Measurements from ENCODE around the gene ADAM12. TPM values are rescaled to one million over a fixed set of nuclear protein-coding genes. Genes with fewer than 3 reads are reported as not detected.

ADAM12 gene
- total RNA-seq, 1 experiment from 2014 or later, result not detected

DNA sequence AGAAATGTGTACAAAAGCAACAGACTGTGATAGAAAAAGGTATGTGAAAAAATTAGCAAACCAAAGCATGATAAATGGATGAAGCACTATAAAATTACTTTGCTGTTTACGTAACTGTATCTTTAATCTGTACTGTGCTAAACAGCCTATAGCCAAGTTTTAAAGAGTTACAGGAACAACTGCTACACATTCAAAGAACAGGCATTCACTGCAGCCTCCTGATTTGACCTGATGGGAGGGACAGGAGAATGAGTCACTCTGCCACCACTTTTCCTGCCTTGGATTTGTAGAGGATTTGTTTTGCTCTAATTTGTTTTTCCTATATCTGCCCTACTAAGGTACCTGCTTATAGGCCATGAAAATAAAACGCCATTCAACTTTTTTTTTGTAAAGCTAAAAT lies 375.8 kb downstream of the ADAM12 start:
- peaks cover 37% of the 10 kb centered on the region for H3K4me1 Mint-ChIP-seq (ENCODE audit: low read depth, unreplicated experiment)
- H3K36me3 Mint-ChIP-seq (ENCODE audit: insufficient read depth, unreplicated experiment), result no peaks in the 10 kb centered on the region
- CTCF ChIA-PET, result no interaction called here
- TF ChIP-seq, protein P1, sequence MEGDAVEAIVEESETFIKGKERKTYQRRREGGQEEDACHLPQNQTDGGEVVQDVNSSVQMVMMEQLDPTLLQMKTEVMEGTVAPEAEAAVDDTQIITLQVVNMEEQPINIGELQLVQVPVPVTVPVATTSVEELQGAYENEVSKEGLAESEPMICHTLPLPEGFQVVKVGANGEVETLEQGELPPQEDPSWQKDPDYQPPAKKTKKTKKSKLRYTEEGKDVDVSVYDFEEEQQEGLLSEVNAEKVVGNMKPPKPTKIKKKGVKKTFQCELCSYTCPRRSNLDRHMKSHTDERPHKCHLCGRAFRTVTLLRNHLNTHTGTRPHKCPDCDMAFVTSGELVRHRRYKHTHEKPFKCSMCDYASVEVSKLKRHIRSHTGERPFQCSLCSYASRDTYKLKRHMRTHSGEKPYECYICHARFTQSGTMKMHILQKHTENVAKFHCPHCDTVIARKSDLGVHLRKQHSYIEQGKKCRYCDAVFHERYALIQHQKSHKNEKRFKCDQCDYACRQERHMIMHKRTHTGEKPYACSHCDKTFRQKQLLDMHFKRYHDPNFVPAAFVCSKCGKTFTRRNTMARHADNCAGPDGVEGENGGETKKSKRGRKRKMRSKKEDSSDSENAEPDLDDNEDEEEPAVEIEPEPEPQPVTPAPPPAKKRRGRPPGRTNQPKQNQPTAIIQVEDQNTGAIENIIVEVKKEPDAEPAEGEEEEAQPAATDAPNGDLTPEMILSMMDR (IDR thresholded peaks at IDR 0.05; ENCODE audit: unreplicated experiment), result no peak
- no peaks in the 10 kb centered on the region for H3K9me3 Mint-ChIP-seq (ENCODE audit: low read depth, unreplicated experiment)
- H3K27ac Mint-ChIP-seq (ENCODE audit: unreplicated experiment), result no peak overlapping the region
- H3K4me3 Mint-ChIP-seq (ENCODE audit: low read depth, unreplicated experiment), result no peak overlapping the region
- intact Hi-C loops (cut with micrococcal nuclease; ENCODE audit: unreplicated experiment), result no loop called here
- no peak for DNase-seq
- BruUV-seq (replicated peaks), result no TSS peak
- H3K27me3 Mint-ChIP-seq (ENCODE audit: unreplicated experiment), result no peaks in the 10 kb centered on the region

DNA sequence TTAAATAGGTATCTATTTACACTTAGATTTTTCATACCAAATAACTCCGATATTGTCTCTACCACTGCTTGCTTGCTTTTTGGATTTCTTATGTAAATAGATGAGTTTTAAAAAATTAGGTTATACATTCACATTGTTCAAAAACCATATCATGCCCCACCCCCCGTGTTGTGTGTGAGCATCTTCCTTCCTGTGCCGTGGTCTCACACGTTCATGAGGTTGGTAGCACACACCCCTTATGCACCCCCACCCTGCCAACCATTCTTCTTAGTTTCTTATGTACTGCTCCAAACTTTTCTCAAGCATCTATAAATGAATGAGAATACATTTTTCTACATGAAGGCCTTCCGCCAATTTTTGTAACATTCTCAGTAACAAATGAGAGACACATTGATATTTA lies 376.3 kb downstream of the ADAM12 start:
- no TSS peak for BruUV-seq (replicated peaks)
- Mint-ChIP-seq H3K36me3 (ENCODE audit: insufficient read depth, unreplicated experiment) (no peaks in the 10 kb centered on the region), H3K9me3 (ENCODE audit: low read depth, unreplicated experiment) (no peaks in the 10 kb centered on the region), H3K27ac (ENCODE audit: unreplicated experiment) (no peak overlapping the region), H3K4me1 (ENCODE audit: low read depth, unreplicated experiment) (peaks cover 32% of the 10 kb centered on the region), H3K27me3 (ENCODE audit: unreplicated experiment) (no peaks in the 10 kb centered on the region), H3K4me3 (ENCODE audit: low read depth, unreplicated experiment) (no peak overlapping the region)
- no peak for DNase-seq
- CTCF ChIA-PET, result no interaction called here
- intact Hi-C loops (cut with micrococcal nuclease; ENCODE audit: unreplicated experiment), result no loop called here
- TF ChIP-seq, protein P1 (IDR thresholded peaks at IDR 0.05; ENCODE audit: unreplicated experiment), result no peak

DNA sequence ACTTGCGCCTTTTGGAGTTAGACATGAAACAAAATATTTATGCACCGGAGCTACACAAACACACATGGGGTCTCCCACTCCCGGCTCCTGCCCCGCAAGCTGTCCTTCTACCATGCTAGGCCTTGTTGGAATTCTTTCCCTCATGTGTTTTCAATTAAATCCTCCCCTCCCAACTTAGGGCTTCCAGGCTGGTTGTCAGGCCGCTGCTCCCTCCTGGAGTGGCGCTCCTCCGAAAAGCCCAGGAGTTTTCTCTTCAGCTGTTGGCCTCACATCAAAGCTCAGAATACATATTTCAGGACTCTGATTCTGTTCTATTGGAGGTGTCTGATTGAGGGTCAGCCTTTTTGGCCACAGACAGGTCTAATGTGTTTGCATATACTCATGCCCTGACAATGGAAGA lies 378.6 kb downstream of the ADAM12 start:
- no peak overlapping the region for H3K27ac Mint-ChIP-seq (ENCODE audit: unreplicated experiment)
- intact Hi-C loops (cut with micrococcal nuclease; ENCODE audit: unreplicated experiment), result no loop called here

DNA sequence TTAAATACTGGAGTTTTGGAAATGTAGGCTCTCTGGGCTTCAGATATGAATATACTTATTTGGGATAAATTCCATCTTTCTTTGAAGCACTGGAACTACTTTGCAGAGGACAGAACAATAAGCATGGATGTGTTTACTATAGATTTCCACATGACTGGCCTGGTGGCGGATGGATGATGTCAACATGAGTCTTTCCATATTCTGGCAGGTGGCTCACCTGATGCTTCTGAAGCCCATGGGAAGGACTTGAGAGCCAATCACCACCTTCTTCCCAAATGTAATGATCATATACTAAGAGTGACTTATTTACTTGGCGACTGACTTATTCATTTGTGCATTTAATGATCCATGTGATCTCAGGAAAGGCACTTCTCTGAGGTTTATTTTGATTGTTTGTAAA lies 381.4 kb downstream of the ADAM12 start:
- CTCF ChIA-PET, result no interaction called here
- no peaks in the 10 kb centered on the region for H3K9me3 Mint-ChIP-seq (ENCODE audit: low read depth, unreplicated experiment)
- BruUV-seq (replicated peaks), result no TSS peak
- DNase-seq, result no peak
- peaks cover under 1% of the 10 kb centered on the region for H3K4me1 Mint-ChIP-seq (ENCODE audit: low read depth, unreplicated experiment)
- H3K4me3 Mint-ChIP-seq (ENCODE audit: low read depth, unreplicated experiment), result no peak overlapping the region
- H3K36me3 Mint-ChIP-seq (ENCODE audit: insufficient read depth, unreplicated experiment), result no peaks in the 10 kb centered on the region
- no peaks in the 10 kb centered on the region for H3K27me3 Mint-ChIP-seq (ENCODE audit: unreplicated experiment)
- H3K27ac Mint-ChIP-seq (ENCODE audit: unreplicated experiment), result no peak overlapping the region
- intact Hi-C loops (cut with micrococcal nuclease; ENCODE audit: unreplicated experiment), result no loop called here
- TF ChIP-seq, protein P1 (IDR thresholded peaks at IDR 0.05; ENCODE audit: unreplicated experiment), result no peak

More for the DNA sequence above, 378.6 kb downstream of the ADAM12 start:
- H3K36me3 Mint-ChIP-seq (ENCODE audit: insufficient read depth, unreplicated experiment), result no peaks in the 10 kb centered on the region
- no TSS peak for BruUV-seq (replicated peaks)
- TF ChIP-seq, protein P1 (IDR thresholded peaks at IDR 0.05; ENCODE audit: unreplicated experiment), result no peak
- no peak for DNase-seq
- H3K9me3 Mint-ChIP-seq (ENCODE audit: low read depth, unreplicated experiment), result no peaks in the 10 kb centered on the region
- H3K4me3 Mint-ChIP-seq (ENCODE audit: low read depth, unreplicated experiment), result no peak overlapping the region
- H3K27me3 Mint-ChIP-seq (ENCODE audit: unreplicated experiment), result no peaks in the 10 kb centered on the region
- H3K4me1 Mint-ChIP-seq (ENCODE audit: low read depth, unreplicated experiment), result peaks cover 27% of the 10 kb centered on the region
- CTCF ChIA-PET, result no interaction called here

Data from Calu3 (cell line).